ENCODE measurements around the gene PTGDR.

PTGDR gene

GRCh38 chr14:52267501-52268278 lies at the start of gene PTGDR:
Gene PTGDR (plus strand): TSS chr14:52267698. CDS start chr14:52267815, 117 bp downstream.
- peaks cover 53% of the 10 kb centered on the region for H3K27me3 ChIP-seq (ENCODE audit: control insufficient read depth, insufficient read depth, low read length)
- H3K4me1 ChIP-seq (ENCODE audit: control insufficient read depth, insufficient read depth, low read length): peaks cover 8% of the 10 kb centered on the region
- H3K9me3 ChIP-seq (ENCODE audit: control insufficient read depth, insufficient read depth, low read length): no peaks in the 10 kb centered on the region
- no peaks in the 10 kb centered on the region for H3K36me3 ChIP-seq (ENCODE audit: control insufficient read depth, insufficient read depth, low read length)
- peak within 1 kb of the TSS; percentile 47 for H3K9ac ChIP-seq (ENCODE audit: low read depth, low read length)
- H3K4me3 ChIP-seq (ENCODE audit: low read depth, low read length): peak within 1 kb of the TSS; percentile 71

GRCh38 chr14:52219488-52220084 lies 47.9 kb upstream of the PTGDR start:
- Histone ChIP-seq H3K4me3 (ENCODE audit: low read depth, low read length) (no peak overlapping the region), H3K27me3 (ENCODE audit: control insufficient read depth, insufficient read depth, low read length) (no peaks in the 10 kb centered on the region), H3K36me3 (ENCODE audit: control insufficient read depth, insufficient read depth, low read length) (no peaks in the 10 kb centered on the region), H3K9ac (ENCODE audit: low read depth, low read length) (no peak overlapping the region), H3K9me3 (ENCODE audit: control insufficient read depth, insufficient read depth, low read length) (no peaks in the 10 kb centered on the region), H3K4me1 (ENCODE audit: control insufficient read depth, insufficient read depth, low read length) (no peaks in the 10 kb centered on the region)

- Histone ChIP-seq H3K9me3 (ENCODE audit: control insufficient read depth, insufficient read depth, low read length) (no peaks in the 10 kb centered on the region), H3K4me3 (ENCODE audit: low read depth, low read length) (no peak overlapping the region), H3K36me3 (ENCODE audit: control insufficient read depth, insufficient read depth, low read length) (no peaks in the 10 kb centered on the region), H3K27me3 (ENCODE audit: control insufficient read depth, insufficient read depth, low read length) (no peaks in the 10 kb centered on the region), H3K9ac (ENCODE audit: low read depth, low read length) (no peak overlapping the region), H3K4me1 (ENCODE audit: control insufficient read depth, insufficient read depth, low read length) (no peaks in the 10 kb centered on the region)
These were observed 46.3 kb upstream of the PTGDR start for GRCh38 chr14:52220924-52221811.

- no peaks in the 10 kb centered on the region for H3K4me1 ChIP-seq (ENCODE audit: control insufficient read depth, insufficient read depth, low read length)
- H3K36me3 ChIP-seq (ENCODE audit: control insufficient read depth, insufficient read depth, low read length): no peaks in the 10 kb centered on the region
- no peak overlapping the region for H3K9ac ChIP-seq (ENCODE audit: low read depth, low read length)
- H3K4me3 ChIP-seq (ENCODE audit: low read depth, low read length): no peak overlapping the region
- no peaks in the 10 kb centered on the region for H3K27me3 ChIP-seq (ENCODE audit: control insufficient read depth, insufficient read depth, low read length)
- no peaks in the 10 kb centered on the region for H3K9me3 ChIP-seq (ENCODE audit: control insufficient read depth, insufficient read depth, low read length)
These were observed 44.6 kb upstream of the PTGDR start for GRCh38 chr14:52222901-52223300.

GRCh38 chr14:52227619-52228222 lies 39.8 kb upstream of the PTGDR start:
- H3K36me3 ChIP-seq (ENCODE audit: control insufficient read depth, insufficient read depth, low read length): no peaks in the 10 kb centered on the region
- H3K4me1 ChIP-seq (ENCODE audit: control insufficient read depth, insufficient read depth, low read length): no peaks in the 10 kb centered on the region
- H3K27me3 ChIP-seq (ENCODE audit: control insufficient read depth, insufficient read depth, low read length): no peaks in the 10 kb centered on the region
- no peak overlapping the region for H3K4me3 ChIP-seq (ENCODE audit: low read depth, low read length)
- no peak overlapping the region for H3K9ac ChIP-seq (ENCODE audit: low read depth, low read length)
- no peaks in the 10 kb centered on the region for H3K9me3 ChIP-seq (ENCODE audit: control insufficient read depth, insufficient read depth, low read length)

- Histone ChIP-seq H3K9me3 (ENCODE audit: control insufficient read depth, insufficient read depth, low read length) (no peaks in the 10 kb centered on the region), H3K4me1 (ENCODE audit: control insufficient read depth, insufficient read depth, low read length) (no peaks in the 10 kb centered on the region), H3K9ac (ENCODE audit: low read depth, low read length) (no peak overlapping the region), H3K27me3 (ENCODE audit: control insufficient read depth, insufficient read depth, low read length) (no peaks in the 10 kb centered on the region), H3K36me3 (ENCODE audit: control insufficient read depth, insufficient read depth, low read length) (no peaks in the 10 kb centered on the region), H3K4me3 (ENCODE audit: low read depth, low read length) (no peak overlapping the region)
These were observed 33.8 kb upstream of the PTGDR start for GRCh38 chr14:52233693-52234092.

- Histone ChIP-seq H3K4me1 (ENCODE audit: control insufficient read depth, insufficient read depth, low read length) (no peaks in the 10 kb centered on the region), H3K4me3 (ENCODE audit: low read depth, low read length) (no peak overlapping the region), H3K9me3 (ENCODE audit: control insufficient read depth, insufficient read depth, low read length) (no peaks in the 10 kb centered on the region), H3K36me3 (ENCODE audit: control insufficient read depth, insufficient read depth, low read length) (no peaks in the 10 kb centered on the region), H3K27me3 (ENCODE audit: control insufficient read depth, insufficient read depth, low read length) (no peaks in the 10 kb centered on the region), H3K9ac (ENCODE audit: low read depth, low read length) (no peak overlapping the region)
These were observed 32.1 kb upstream of the PTGDR start for GRCh38 chr14:52235434-52235833.

GRCh38 chr14:52235866-52236510 lies 31.5 kb upstream of the PTGDR start:
- Histone ChIP-seq H3K9ac (ENCODE audit: low read depth, low read length) (no peak overlapping the region), H3K27me3 (ENCODE audit: control insufficient read depth, insufficient read depth, low read length) (no peaks in the 10 kb centered on the region), H3K4me3 (ENCODE audit: low read depth, low read length) (no peak overlapping the region), H3K36me3 (ENCODE audit: control insufficient read depth, insufficient read depth, low read length) (no peaks in the 10 kb centered on the region), H3K4me1 (ENCODE audit: control insufficient read depth, insufficient read depth, low read length) (no peaks in the 10 kb centered on the region), H3K9me3 (ENCODE audit: control insufficient read depth, insufficient read depth, low read length) (no peaks in the 10 kb centered on the region)

GRCh38 chr14:52238682-52239081 lies 28.8 kb upstream of the PTGDR start:
- no peak overlapping the region for H3K9ac ChIP-seq (ENCODE audit: low read depth, low read length)
- no peaks in the 10 kb centered on the region for H3K9me3 ChIP-seq (ENCODE audit: control insufficient read depth, insufficient read depth, low read length)
- no peaks in the 10 kb centered on the region for H3K4me1 ChIP-seq (ENCODE audit: control insufficient read depth, insufficient read depth, low read length)
- H3K27me3 ChIP-seq (ENCODE audit: control insufficient read depth, insufficient read depth, low read length): no peaks in the 10 kb centered on the region
- H3K4me3 ChIP-seq (ENCODE audit: low read depth, low read length): no peak overlapping the region
- H3K36me3 ChIP-seq (ENCODE audit: control insufficient read depth, insufficient read depth, low read length): no peaks in the 10 kb centered on the region

- Histone ChIP-seq H3K27me3 (ENCODE audit: control insufficient read depth, insufficient read depth, low read length) (no peaks in the 10 kb centered on the region), H3K4me1 (ENCODE audit: control insufficient read depth, insufficient read depth, low read length) (no peaks in the 10 kb centered on the region), H3K9me3 (ENCODE audit: control insufficient read depth, insufficient read depth, low read length) (no peaks in the 10 kb centered on the region), H3K9ac (ENCODE audit: low read depth, low read length) (no peak overlapping the region), H3K4me3 (ENCODE audit: low read depth, low read length) (no peak overlapping the region), H3K36me3 (ENCODE audit: control insufficient read depth, insufficient read depth, low read length) (no peaks in the 10 kb centered on the region)
These were observed 26.9 kb upstream of the PTGDR start for GRCh38 chr14:52240623-52241022.

Measured in iPS-15b (cell line).